GM21360 (cell line): Measurements from ENCODE around the gene SBNO2.

Experiments used
- ATAC-seq: cut with Tn5 transposase; IDR thresholded peaks from one replicate; pipeline ENCODE4 v1.9.1; 2021; ENCODE audit warnings: mild to moderate bottlenecking, moderate library complexity; ENCODE audit not compliant: unreplicated experiment

The SBNO2 gene

DNA sequence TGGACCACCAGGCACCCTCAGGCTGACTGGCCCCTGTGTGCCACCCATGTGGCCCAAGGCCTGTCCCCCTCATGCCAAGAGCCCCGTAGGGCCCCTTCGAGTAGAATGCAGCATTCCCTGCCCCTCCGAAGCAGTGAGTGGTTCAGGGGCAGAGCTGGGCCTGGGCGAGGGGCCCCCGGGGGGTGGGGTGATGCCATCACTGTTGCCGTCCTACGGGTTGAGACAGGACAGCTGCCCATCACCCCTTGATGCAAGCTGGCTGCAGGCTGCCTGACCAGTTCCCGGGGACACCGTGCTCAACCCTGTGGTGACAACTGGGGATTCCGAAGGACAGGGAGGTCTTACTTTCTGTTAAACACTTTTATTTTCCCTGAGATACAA lies 4.7 kb downstream of the SBNO2 start:
- ATAC-seq, result no peak

DNA sequence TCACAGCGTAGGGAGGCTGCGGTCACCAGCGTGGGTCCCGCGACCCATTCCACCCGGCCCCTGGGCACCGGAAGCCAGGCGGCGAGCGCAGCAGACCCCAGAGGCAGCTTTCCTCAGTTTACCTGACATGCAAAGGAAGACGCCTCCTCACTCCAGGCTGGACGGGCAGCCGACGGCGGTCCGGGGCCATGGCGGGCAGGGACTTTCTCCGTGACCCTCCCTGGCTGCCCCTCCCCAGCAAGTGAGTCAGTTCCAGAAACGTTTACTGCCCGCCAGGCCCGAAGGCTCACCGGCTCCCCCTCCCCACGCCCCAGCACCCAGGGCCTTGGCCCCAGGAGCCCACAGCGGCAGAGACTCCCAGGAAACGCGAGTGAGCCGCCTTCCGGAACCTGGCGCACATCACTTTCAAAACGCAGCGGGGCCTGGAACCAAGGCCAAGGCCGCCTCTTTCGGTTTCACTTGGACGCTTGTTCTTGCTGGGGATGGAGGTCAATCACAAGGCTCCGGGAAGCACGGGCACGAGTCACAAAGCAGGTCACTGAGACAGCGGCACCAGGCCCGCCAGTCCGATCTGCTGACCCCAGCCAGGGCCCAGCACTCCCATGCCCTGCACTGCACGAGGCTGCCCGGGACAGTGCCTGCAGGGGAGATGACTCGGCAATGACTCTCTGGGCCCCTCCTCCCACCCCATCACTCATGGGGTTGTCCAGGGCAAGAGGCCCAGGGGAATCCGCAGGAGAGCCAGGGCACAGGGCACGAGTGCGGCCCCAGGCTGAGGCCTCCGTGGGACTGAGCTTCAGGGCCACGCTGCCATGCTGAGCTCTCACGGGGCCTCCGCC lies 5.3 kb downstream of the SBNO2 start:
- no peak for ATAC-seq

DNA sequence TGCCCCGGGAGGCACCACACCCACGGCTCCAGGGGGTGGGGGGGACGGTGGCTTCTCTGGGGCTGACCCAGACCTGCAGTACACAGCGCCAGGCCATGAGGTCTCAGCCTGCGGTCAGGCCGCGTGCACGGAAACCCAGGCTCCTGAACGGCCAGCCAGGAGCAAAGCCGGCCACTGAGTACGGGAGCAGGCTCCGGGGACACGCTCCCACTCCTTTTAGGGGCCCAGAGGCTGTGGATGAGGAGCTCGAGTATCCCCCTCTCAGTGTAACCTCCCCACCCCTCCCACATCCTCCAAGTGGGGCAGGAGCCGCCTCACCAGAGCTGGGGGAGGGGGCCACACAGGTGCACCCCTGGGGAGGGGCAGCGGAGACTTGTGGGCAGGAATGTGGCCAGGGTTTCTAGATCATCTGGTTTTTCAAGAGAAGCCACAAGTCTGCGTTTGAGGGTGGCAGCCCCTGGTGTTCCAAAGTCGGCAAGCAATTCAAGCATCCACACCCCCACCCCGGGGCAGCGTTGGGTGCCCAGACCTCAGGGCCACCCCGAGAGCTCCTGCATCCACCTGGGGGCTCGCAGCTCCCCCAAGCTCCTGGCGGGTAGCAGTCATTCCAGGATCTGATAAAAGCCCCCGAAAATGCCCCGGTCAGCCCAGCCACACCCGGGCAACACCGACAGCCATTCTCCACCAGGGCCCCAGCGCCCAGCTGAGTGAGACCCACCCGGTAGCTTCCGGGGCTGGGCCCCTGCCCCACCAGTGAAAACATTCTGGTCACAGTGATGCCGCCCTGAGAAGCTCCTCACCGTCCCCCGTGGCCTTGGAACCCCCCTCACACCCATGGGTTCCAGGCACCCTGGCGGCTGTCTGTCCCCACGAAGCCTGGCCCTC lies 6.1 kb downstream of the SBNO2 start:
- no peak for ATAC-seq

DNA sequence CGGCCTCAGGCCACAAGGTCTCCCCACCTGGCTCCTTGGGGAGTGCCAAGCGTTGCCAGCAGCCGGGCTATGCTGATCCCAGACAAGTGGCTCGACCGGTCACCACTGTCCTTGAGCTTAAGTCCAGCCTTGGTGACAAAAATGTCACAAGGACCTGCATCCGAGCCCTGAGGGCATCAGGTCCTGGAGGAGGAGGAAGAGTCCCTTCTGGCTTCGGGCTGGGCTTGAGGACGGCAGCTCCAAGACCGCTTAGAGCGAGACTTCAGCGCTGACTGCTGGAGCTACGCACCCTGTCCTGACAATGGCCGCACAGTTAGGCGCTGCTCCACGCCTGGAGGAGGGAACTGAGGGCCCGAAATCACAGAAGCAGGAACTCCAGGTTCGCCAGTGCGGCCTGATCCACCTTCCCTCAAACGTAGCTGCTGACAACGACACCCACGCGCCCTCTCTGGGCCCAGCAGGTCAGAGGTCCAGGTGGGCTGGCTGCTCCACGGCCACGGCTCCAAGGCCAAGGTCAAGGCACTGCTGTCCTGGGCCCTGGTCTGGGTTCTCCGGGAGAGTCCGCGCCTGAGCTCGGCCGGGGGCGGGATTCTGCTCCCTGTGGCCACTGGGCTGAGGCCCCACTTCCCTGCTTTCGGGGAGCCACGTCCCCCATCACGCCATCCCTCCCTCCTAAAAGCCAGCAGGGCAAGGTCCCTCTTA lies 7.0 kb downstream of the SBNO2 start:
- no peak for ATAC-seq

GRCh38 chr19:1164684-1165531 lies 9.2 kb downstream of the SBNO2 start:
- no peak for ATAC-seq

DNA sequence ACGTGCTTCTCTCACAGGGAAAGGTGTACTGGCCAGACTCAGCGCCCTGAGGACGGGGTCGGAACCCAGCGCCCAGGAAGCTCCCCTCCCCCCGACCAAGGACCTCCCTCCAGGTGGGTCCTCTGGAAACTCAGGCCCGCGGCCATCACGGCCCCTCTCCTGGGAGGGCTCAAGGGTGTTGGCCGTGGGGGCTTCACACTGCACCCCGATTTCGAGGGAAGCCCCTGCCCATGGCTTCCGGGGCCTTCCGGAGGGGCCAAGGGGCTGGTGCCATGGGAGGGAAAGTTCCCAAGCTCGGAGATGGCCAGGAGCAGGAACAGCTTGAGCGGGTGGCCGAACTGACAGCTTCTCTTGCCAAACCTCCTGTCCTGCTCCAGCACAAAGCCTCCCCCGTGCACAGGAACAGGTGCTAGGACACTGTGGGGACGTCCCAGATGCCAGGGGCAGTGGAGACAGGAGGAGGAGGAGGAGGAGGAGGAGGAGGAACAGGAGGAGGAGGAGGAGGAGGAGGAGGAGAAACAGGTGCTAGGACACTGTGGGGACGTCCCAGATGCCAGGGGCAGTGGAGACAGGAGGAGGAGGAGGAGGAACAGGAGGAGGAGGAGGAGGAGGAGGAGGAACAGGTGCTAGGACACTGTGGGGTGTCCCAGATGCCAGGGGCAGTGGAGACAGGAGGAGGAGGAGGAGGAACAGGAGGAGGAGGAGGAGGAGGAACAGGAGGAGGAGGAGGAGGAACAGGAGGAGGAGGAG lies 10.0 kb downstream of the SBNO2 start:
- ATAC-seq, result no peak

DNA sequence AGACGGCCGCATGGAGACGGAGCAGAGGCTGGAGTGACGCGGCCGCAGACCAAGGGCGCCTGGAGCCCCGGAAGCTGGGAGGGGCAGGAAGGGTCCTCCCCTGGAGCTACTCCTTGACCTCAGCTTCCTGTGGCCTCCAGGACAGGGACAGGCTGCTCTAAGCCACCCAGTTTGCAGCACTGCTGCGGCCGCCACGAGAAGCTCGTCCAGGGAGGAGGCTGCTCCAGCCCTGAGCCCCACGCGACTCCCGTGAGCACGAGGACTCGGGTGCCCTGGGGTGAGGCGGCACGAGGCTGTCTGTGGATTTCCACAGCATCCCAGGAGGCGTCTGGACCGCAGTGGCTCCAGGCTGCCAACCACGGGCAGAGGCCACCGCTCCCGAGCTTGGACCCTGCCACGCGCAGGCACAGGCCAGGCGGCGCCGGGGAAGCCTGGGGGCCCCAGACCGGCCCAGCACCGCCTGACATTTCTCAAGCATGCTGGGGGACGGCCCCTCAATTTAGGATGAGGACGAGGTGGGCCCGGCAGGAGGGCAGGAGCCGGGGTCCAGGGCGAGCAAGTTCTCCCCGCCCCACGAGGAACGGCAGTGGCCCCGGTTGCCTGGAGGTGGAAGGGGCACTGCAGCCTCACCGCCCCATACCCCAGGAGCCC lies 10.7 kb downstream of the SBNO2 start:
- ATAC-seq, result no peak

- ATAC-seq, result no peak
Measured at GRCh38 chr19:1162404-1163282, 11.4 kb downstream of the SBNO2 start.

- ATAC-seq, result no peak
Measured at GRCh38 chr19:1161716-1162115, 12.4 kb downstream of the SBNO2 start.

DNA sequence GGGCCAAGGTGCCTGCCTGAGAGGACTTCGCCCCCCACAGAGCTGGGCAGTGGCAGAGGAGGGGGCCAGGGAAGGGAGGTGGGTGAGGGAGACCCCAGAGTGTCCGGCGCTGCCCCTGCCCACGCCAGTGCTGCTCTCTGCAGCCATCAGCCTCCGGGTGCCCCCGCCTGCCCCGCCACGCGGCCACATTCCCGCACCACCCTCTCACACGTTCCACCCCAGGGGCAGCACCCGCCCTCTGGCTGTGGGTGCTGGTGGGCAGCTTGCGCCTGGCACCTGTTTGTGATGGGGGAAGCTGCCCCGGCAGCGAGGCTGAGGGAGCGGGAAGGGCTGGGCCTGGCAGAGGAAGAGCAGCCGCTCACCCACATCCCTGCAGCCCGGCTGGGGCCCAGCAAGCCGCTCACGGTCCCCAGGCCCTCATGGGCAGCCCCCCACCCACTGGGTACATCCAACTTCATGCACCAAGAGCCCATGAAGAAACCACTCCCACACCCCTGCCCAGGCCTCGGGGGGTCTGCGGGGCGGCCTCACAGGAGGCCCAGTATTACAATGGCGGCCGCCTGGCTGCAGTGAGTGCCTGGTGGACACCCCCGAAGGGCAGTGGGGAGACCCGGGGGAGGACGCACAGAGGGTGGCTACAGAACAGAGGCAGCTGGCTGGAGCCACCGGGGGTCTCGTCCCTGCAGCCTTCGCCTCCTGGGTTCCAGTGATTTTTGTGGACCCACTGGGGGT lies 14.0 kb downstream of the SBNO2 start:
- no peak for ATAC-seq

GRCh38 chr19:1158885-1159448 lies 15.1 kb downstream of the SBNO2 start:
- ATAC-seq, result no peak

DNA sequence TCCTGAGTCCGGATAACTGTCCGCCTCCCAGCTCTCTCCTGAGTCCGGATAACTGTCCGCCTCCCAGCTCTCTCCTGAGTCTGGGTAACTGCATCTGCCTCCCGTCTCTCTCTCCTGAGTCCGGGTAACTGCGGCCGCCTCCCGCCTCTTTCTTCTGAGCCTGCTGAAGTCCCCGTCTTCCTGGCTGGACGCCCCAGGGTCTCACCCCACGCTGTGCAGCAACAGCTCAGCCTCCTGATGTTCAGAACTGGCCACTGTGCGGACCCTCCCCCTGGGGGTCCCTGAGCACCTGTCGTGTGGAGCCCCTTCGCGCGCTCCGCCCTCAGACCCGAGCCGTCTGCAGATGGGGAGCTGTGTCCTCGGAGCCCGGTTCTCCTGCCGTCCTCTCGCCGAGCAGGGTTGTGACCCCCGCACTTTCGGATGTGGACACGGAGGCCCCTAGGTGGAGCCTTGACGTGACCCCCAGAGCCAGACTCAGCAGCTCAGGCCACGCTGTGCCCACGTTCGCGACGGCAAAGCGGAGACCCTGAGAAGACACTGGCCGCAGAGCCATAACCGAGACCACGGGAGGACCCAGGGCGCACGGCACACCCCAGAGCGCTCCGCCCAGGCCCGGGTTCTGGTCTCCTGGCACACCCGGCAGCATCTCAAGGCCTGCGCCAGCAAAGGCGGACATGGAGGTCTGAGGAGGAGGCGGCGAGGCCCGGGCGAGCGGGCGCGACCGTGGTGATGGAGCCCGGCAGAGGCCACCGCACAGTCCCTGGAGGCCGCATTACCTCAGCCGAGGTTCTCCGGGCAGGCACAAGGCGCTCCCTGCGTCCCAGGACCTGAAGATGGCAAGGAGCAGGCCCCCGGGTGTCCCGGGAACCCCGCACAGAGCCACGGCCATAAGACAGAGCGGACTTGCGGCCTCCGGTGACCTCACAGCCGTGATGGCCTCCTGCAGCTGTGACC lies 15.9 kb downstream of the SBNO2 start:
- ATAC-seq, result no peak

DNA sequence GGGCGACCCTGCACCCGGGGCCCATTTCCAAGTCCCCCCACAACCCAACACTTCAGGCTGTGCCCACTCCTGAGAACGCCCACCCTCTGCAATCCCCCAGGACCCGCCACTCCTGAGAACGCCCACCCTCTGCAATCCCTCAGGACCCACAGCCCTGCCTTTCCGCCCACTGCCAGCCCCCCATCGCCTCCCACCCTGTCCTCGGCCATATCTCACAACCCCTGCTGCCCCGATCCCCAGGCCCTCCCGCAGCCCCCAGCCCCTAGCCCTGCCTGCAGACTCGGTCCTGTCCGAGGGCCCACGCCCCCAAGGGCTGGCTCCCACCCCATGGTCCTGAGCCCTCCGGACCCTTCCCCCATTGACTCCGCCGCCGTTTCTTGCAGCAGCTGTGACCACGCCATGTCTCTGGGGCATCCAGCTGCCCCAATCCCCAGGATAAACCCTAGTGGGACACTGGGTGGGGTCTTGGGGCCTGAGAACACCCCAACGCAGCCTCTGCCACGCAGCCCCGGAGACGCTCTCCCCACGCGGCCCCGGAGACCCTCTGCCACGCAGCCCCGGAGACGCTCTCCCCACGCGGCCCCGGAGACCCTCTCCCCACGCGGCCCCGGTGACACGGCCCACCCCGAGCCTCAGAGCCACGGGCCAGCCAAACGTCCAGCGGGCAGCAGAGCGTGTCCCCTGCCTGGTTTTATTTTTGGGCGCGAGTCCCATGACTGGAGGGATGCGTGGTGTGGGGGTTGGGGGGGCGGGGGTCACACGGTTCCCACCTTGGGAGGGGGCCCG lies 17.0 kb downstream of the SBNO2 start:
- ATAC-seq, result no peak

DNA sequence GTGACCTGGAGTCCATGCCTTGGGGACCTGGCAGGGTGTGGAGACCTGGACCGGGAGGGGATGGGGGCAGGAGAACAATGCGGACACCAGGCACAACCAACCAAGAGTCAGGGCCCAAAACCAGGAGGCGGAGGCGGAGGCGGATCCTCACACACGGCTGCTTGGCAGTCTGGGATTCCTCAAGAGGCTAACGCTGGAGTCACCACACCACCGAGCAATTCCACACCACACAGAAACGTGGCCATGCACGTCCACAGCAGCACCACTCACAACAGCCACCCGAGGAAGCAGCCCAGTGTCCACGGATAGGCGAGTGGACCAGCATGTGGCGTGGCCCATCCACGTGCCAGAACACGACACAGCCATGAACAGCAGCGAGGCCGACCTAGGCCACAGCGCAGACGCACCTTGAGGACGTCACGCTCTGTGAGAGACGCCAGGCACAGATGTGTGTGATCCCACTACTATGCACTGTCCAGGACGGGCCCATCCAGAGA lies 17.7 kb downstream of the SBNO2 start:
- ATAC-seq, result no peak
